A549 (cell line): Measurements from ENCODE around the gene ANKRD13D. TPM values are rescaled to one million over a fixed set of nuclear protein-coding genes. Genes with fewer than 3 reads are reported as not detected.

Experiments
- ATAC-seq, 2 experiments: fragments of 200-7000 bp in 1 of 2; fragments of >200 bp in 1 of 2; cut with Nextera tagmentation in 1 of 2; cut with Tn5 transposase in 1 of 2; 3 replicates each; pipeline versions ENCODE4 v1.8.0 to v1.9.1; 2018 to 2020; ENCODE audit warnings: mild to moderate bottlenecking in 1 of 2, moderate library complexity in 1 of 2
- CTCF ChIA-PET: fragments of 300-600 bp; sonication (Branson Sonifier 250); formaldehyde crosslinking; extraction: SDS; loops from one replicate; lab custom pipeline; 2021; ENCODE audit warnings: antibody characterized with exemption, inconsistent platforms; lab: Yijun Ruan, JAX
- POLR2A ChIA-PET: fragments of 350-600 bp; formaldehyde crosslinking; extraction: SDS; loops from one replicate; lab custom pipeline; 2021; ENCODE audit warnings: antibody characterized with exemption, inconsistent platforms; lab: Yijun Ruan, JAX
- DNase-seq, 2 experiments: peaks; one replicate each; pipeline versions ENCODE4 v3.0.0 to v3.0.0-alpha.2; 2011 to 2016; ENCODE audit warnings: low read depth in 1 of 2, low spot score in 1 of 2
- FAIRE-seq: peaks from 2 replicates; lab custom pipeline; 2011; peaks lifted over from hg19 to GRCh38; lab: Jason Lieb, UNC
- H3K27ac ChIP-seq, 2 experiments: fragments of >200 bp; sonication (Bioruptor Twin); formaldehyde crosslinking; 3 replicates each; pipeline ENCODE4 v1.5.1; 2016 to 2017
- H3K4me1 ChIP-seq: fragments of >200 bp; sonication (Bioruptor Twin); formaldehyde crosslinking; 3 replicates; pipeline ENCODE4 v1.6.1; 2016
- H3K4me2 ChIP-seq: fragments of >200 bp; sonication (Bioruptor Twin); formaldehyde crosslinking; 3 replicates; pipeline ENCODE4 v1.6.1; 2016
- H3K4me3 ChIP-seq: fragments of >200 bp; sonication (Bioruptor Twin); formaldehyde crosslinking; 3 replicates; pipeline ENCODE4 v1.5.1; 2016
- H3K9me3 ChIP-seq: fragments of >200 bp; sonication (Bioruptor Twin); formaldehyde crosslinking; 3 replicates; pipeline ENCODE4 v1.6.1; 2016
- ATOH8 ChIP-seq: fragments of 250-450 bp; sonication (Bioruptor Pico); IDR thresholded peaks from 2 replicates; pipeline ENCODE4 v1.5.0; 2020; ENCODE audit warnings: low read depth, mild to moderate bottlenecking, moderate library complexity
- BHLHE40 ChIP-seq: IDR thresholded peaks from 2 replicates; pipeline ENCODE4 v1.6.1; 2012; ENCODE audit warnings: low read depth, low read length, inconsistent platforms
- CHD2 ChIP-seq: fragments of 150-350 bp; IDR thresholded peaks from 2 replicates; pipeline ENCODE4 v1.6.1; 2014; ENCODE audit warnings: low read length; ENCODE audit not compliant: partially characterized antibody
- CHD4 ChIP-seq: fragments of 200-600 bp; sonication (generic); IDR thresholded peaks from 2 replicates; pipeline ENCODE4 v1.6.1; 2016; ENCODE audit warnings: antibody characterized with exemption, mild to moderate bottlenecking, borderline replicate concordance
- E2F6 ChIP-seq: IDR thresholded peaks from 2 replicates; pipeline ENCODE4 v1.6.1; 2012; ENCODE audit warnings: low read depth, borderline replicate concordance
- EHMT2 ChIP-seq: fragments of 200-600 bp; sonication (generic); IDR thresholded peaks from 2 replicates; pipeline ENCODE4 v1.6.1; 2016; ENCODE audit warnings: antibody characterized with exemption, low read depth, mild to moderate bottlenecking, moderate library complexity
- ELK1 ChIP-seq: fragments of 150-350 bp; IDR thresholded peaks from 2 replicates; pipeline ENCODE4 v1.6.1; 2014; ENCODE audit warnings: low read depth, mild to moderate bottlenecking, low read length
- GATA3 ChIP-seq: IDR thresholded peaks from 2 replicates; pipeline ENCODE4 v1.6.1; 2012; ENCODE audit warnings: borderline replicate concordance
- HDAC2 ChIP-seq: fragments of 200-600 bp; sonication (generic); IDR thresholded peaks from 2 replicates; pipeline ENCODE4 v1.6.1; 2016
- HEYL ChIP-seq: fragments of 250-450 bp; sonication (Bioruptor Pico); IDR thresholded peaks from 2 replicates; pipeline ENCODE4 v1.8.0; 2021; ENCODE audit warnings: mild to moderate bottlenecking, moderate library complexity
- HMGXB4 ChIP-seq: fragments of 250-450 bp; sonication (Bioruptor Pico); IDR thresholded peaks from 2 replicates; pipeline ENCODE4 v1.5.0; 2021; ENCODE audit warnings: mild to moderate bottlenecking, moderate library complexity, borderline replicate concordance
- HOXA7 ChIP-seq: fragments of 250-450 bp; sonication (Bioruptor Pico); IDR thresholded peaks from 2 replicates; pipeline ENCODE4 v1.5.0; 2020; ENCODE audit warnings: mild to moderate bottlenecking, moderate library complexity
- HOXB5 ChIP-seq: fragments of 250-450 bp; sonication (Bioruptor Pico); IDR thresholded peaks from 2 replicates; pipeline ENCODE4 v1.5.0; 2020; ENCODE audit warnings: mild to moderate bottlenecking, moderate library complexity
- JUN ChIP-seq, 2 experiments: fragments of >200 bp; sonication (Bioruptor Twin); formaldehyde crosslinking; IDR thresholded peaks; 2 replicates in 1 of 2; 3 replicates in 1 of 2; pipeline ENCODE4 v1.6.1; 2016 to 2017
- JUNB ChIP-seq: fragments of >200 bp; sonication (Bioruptor Twin); formaldehyde crosslinking; IDR thresholded peaks from 2 replicates; pipeline ENCODE4 v1.6.1; 2016
- NPAS2 ChIP-seq: fragments of 250-450 bp; sonication (Bioruptor Pico); IDR thresholded peaks from 2 replicates; pipeline ENCODE4 v1.8.0; 2022; ENCODE audit warnings: mild to moderate bottlenecking, moderate library complexity, borderline replicate concordance
- PBX3 ChIP-seq: IDR thresholded peaks from 2 replicates; pipeline ENCODE4 v1.6.1; 2012
- RAD21 ChIP-seq, 2 experiments: fragments of >200 bp in 1 of 2; sonication (Bioruptor Twin) in 1 of 2; formaldehyde crosslinking in 1 of 2; IDR thresholded peaks in 1 of 2; conservative IDR thresholded peaks in 1 of 2; 2 replicates in 1 of 2; 3 replicates in 1 of 2; pipeline ENCODE4 v1.6.1; 2012 to 2018; ENCODE audit warnings: inconsistent platforms in 1 of 2
- RARB ChIP-seq: fragments of 250-450 bp; sonication (Bioruptor Pico); IDR thresholded peaks from 2 replicates; pipeline ENCODE4 v1.8.0; 2021; ENCODE audit warnings: mild to moderate bottlenecking, moderate library complexity
- RNF2 ChIP-seq: fragments of 200-600 bp; sonication (generic); IDR thresholded peaks from 2 replicates; pipeline ENCODE4 v1.6.1; 2016; ENCODE audit warnings: low read depth, mild to moderate bottlenecking, antibody characterized with exemption, moderate library complexity, borderline replicate concordance
- SREBF2 ChIP-seq: fragments of 450-650 bp; IDR thresholded peaks from 2 replicates; pipeline ENCODE4 v1.6.1; 2014; ENCODE audit warnings: mild to moderate bottlenecking, moderate library complexity
- USF2 ChIP-seq: fragments of 450-650 bp; IDR thresholded peaks from 2 replicates; pipeline ENCODE4 v1.6.1; 2014; ENCODE audit warnings: antibody characterized with exemption
- ZFP36 ChIP-seq: fragments of 450-650 bp; IDR thresholded peaks from 2 replicates; pipeline ENCODE4 v1.6.1; 2014; ENCODE audit warnings: borderline replicate concordance; ENCODE audit not compliant: partially characterized antibody
- ZNF302 ChIP-seq: fragments of 250-450 bp; sonication (Bioruptor Pico); IDR thresholded peaks from 2 replicates; pipeline ENCODE4 v1.9.0; 2021; ENCODE audit warnings: inconsistent platforms, mild to moderate bottlenecking, moderate library complexity
- whole genome bisulfite sequencing: methylation state at CpG from one replicate; pipeline ENCODE4 v1.1.6; 2017; ENCODE audit errors: missing lambda C conversion rate; 5-methylcytosine and 5-hydroxymethylcytosine counted together
- polyA plus RNA-seq, 4 experiments: library from polyadenylated mRNA; depleted of rRNA in 3 of 4; stranded (reverse); fragments of >200 nt; fragmentation: RNase III in 1 of 4; extraction: RNeasy Plus Mini Kit Qiagen cat#74134 plus additional on column Dnase treatment in 1 of 4; gene quantifications; 2 replicates in 3 of 4; 3 replicates in 1 of 4; pipeline ENCODE4 v1.2.3, GENCODE V29; 2011 to 2017

ANKRD13D gene
- polyA plus RNA-seq, 2 of the 4 experiments (the other 2 are of a cell fraction), result 17.0 to 24.2 TPM

- TF ChIP-seq PBX3, result no peak
- TF ChIP-seq HOXB5 (CRISPR knock-in tag), result no peak
- no peak for TF ChIP-seq ELK1
- TF ChIP-seq JUN (IDR thresholded peaks at IDR 0.05), result no peak
- TF ChIP-seq EHMT2, result no peak
- no peak for TF ChIP-seq CHD4
- TF ChIP-seq ZNF302 (CRISPR knock-in tag), result no peak
- TF ChIP-seq HMGXB4 (CRISPR knock-in tag), result no peak
- TF ChIP-seq RAD21 (conservative IDR thresholded peaks at IDR 0.05 in 1 of 2, IDR thresholded peaks at IDR 0.05 in 1 of 2), result no peak
- no peak for TF ChIP-seq ZFP36
These were observed 48.3 kb upstream of the ANKRD13D start (continued) for GRCh38 chr11:67240576-67241389.

GRCh38 chr11:67242548-67242947 lies 46.6 kb upstream of the ANKRD13D start:
- Histone ChIP-seq H3K4me3 (no peak overlapping the region), H3K4me2 (peak overlapping the region; percentile 94), H3K9me3 (no peaks in the 10 kb centered on the region), H3K27ac (no peak overlapping the region), H3K4me1 (peaks cover 30% of the 10 kb centered on the region)
- ChIA-PET POLR2A (no interaction called here), CTCF (interaction anchor here (0.6 to 3.8 kb wide), 5 partner anchors 11 to 124 kb away, joined by 3 to 13 read pairs (median 5); no protein-coding TSS in a partner anchor)
- DNase-seq (no peak), FAIRE-seq (no peak), ATAC-seq (no peak)
- TF ChIP-seq RAD21 (conservative IDR thresholded peaks at IDR 0.05 in 1 of 2, IDR thresholded peaks at IDR 0.05 in 1 of 2) (no peak), SREBF2 (no peak)
- 80% methylated on average over 1 of the region's 1 CpG for WGBS

GRCh38 chr11:67243051-67243450 lies 46.1 kb upstream of the ANKRD13D start:
- Histone ChIP-seq H3K9me3 (no peaks in the 10 kb centered on the region), H3K4me3 (no peak overlapping the region), H3K4me1 (peaks cover 31% of the 10 kb centered on the region), H3K27ac (no peak overlapping the region), H3K4me2 (peak overlapping the region; percentile 94; the same call in 2 of the 3 replicates)
- WGBS, result 95% methylated on average over 2 of the region's 2 CpGs
- CTCF ChIA-PET, result interaction anchor here (0.6 to 3.8 kb wide), 5 partner anchors 11 to 125 kb away, joined by 3 to 13 read pairs (median 5); no protein-coding TSS in a partner anchor
- POLR2A ChIA-PET, result no interaction called here
- FAIRE-seq (no peak), DNase-seq (no peak), ATAC-seq (no peak)
- no peak for TF ChIP-seq ZFP36
- no peak for TF ChIP-seq HMGXB4 (CRISPR knock-in tag)
- TF ChIP-seq GATA3, result no peak
- no peak for TF ChIP-seq ATOH8 (CRISPR knock-in tag)
- no peak for TF ChIP-seq E2F6
- TF ChIP-seq RNF2, result no peak
- TF ChIP-seq HEYL (CRISPR knock-in tag), result no peak
- no peak for TF ChIP-seq HDAC2
- TF ChIP-seq HOXA7, result no peak
- TF ChIP-seq CHD2, result no peak
- TF ChIP-seq RARB (CRISPR knock-in tag), result no peak
- TF ChIP-seq BHLHE40, result no peak
- TF ChIP-seq NPAS2 (CRISPR knock-in tag), result no peak
- TF ChIP-seq JUNB, result no peak
- no peak for TF ChIP-seq USF2
